Ascending aorta (tissue), 2 donors: Measurements from ENCODE around the gene OR1J1. TPM values are rescaled to one million over a fixed set of nuclear protein-coding genes. Genes with fewer than 3 reads are reported as not detected.

Experiments
- DNase-seq, 2 donors: peaks; one replicate each; pipeline ENCODE4 v3.0.0-alpha.2; 2019; ENCODE audit warnings: low spot score in 2 of 2
- H3K27ac ChIP-seq, 2 donors: fragments of 200-600 bp; sonication (generic); one replicate each; pipeline ENCODE4 v1.5.1; 2016 to 2017; ENCODE audit warnings: mild to moderate bottlenecking in 1 of 2
- H3K27me3 ChIP-seq: fragments of 200-600 bp; sonication (generic); one replicate; pipeline ENCODE4 v1.5.1; 2017
- H3K36me3 ChIP-seq, 2 donors: fragments of 200-600 bp; sonication (generic); one replicate each; pipeline ENCODE4 v1.5.1; 2016
- H3K4me1 ChIP-seq, 2 donors: fragments of 200-600 bp; sonication (generic); one replicate each; pipeline ENCODE4 v1.5.1; 2016 to 2017; ENCODE audit warnings: mild to moderate bottlenecking in 1 of 2
- H3K4me3 ChIP-seq, 2 donors: fragments of 200-600 bp; sonication (generic); one replicate each; pipeline ENCODE4 v1.5.1; 2016 to 2017; ENCODE audit warnings: mild to moderate bottlenecking in 1 of 2
- H3K9me3 ChIP-seq, 2 donors: fragments of 200-600 bp; sonication (generic); one replicate each; pipeline ENCODE4 v1.5.1; 2016
- CTCF ChIP-seq, 3 experiments: fragments of 200-600 bp in 2 of 3; fragments of 450-650 bp in 1 of 3; sonication (generic) in 2 of 3; IDR thresholded peaks; one replicate each; pipeline ENCODE4 v1.5.1; 2016 to 2019; ENCODE audit warnings: antibody characterized with exemption in 3 of 3, mild to moderate bottlenecking in 1 of 3, moderate library complexity in 1 of 3
- intact Hi-C: fragments of 100-400 bp; cut with DNase I; formaldehyde crosslinking; loops from one replicate; pipeline ENCODE4 v1.15.1; 2023
- total RNA-seq: library from RNA; depleted of rRNA; stranded (reverse); fragments of >200 nt; gene quantifications from one replicate; pipeline ENCODE4 v1.1.0, GENCODE V29; 2016

Gene OR1J1
- total RNA-seq, 1 donor from 2014 or later, result not detected

GRCh38 chr9:122510502-122510901 is 32.8 kb upstream of the OR1J1 start, which contains the start of gene OR1J2:
TSS of gene OR1J2 (plus strand) at chr9:122510802. CDS start at chr9:122510802, 0 bp downstream.
- H3K4me3 ChIP-seq, result no peak within 1 kb of the TSS

GRCh38 chr9:122506964-122507363 is 29.2 kb upstream of the OR1J1 start:
- intact Hi-C loops, result no loop called here
- no peak for DNase-seq
- Histone ChIP-seq H3K4me1 (no peaks in the 10 kb centered on the region), H3K36me3 (no peaks in the 10 kb centered on the region), H3K27me3 (no peaks in the 10 kb centered on the region), H3K4me3 (no peak overlapping the region), H3K27ac (no peak overlapping the region), H3K9me3 (no peaks in the 10 kb centered on the region)
- no peak for TF ChIP-seq CTCF (IDR thresholded peaks at IDR 0.05)

More at GRCh38 chr9:122510502-122510901, 32.8 kb upstream of the OR1J1 start, which contains the start of gene OR1J2:
- Histone ChIP-seq H3K4me1 (no peaks in the 10 kb centered on the region), H3K27me3 (no peaks in the 10 kb centered on the region), H3K36me3 (no peaks in the 10 kb centered on the region), H3K9me3 (no peaks in the 10 kb centered on the region), H3K27ac (no peak within 1 kb of the TSS)
- no peak for DNase-seq
- intact Hi-C loops, result no loop called here
- no peak for TF ChIP-seq CTCF (IDR thresholded peaks at IDR 0.05)

GRCh38 chr9:122498883-122499288 is 21.2 kb upstream of the OR1J1 start:
- DNase-seq, result no peak
- Histone ChIP-seq H3K27me3 (no peaks in the 10 kb centered on the region), H3K4me3 (no peak overlapping the region), H3K4me1 (no peaks in the 10 kb centered on the region), H3K27ac (no peak overlapping the region), H3K9me3 (no peaks in the 10 kb centered on the region), H3K36me3 (no peaks in the 10 kb centered on the region)
- intact Hi-C loops, result no loop called here
- TF ChIP-seq CTCF (IDR thresholded peaks at IDR 0.05), result peak in 2 of 3 experiments; percentile 7 to 36

- TF ChIP-seq CTCF (IDR thresholded peaks at IDR 0.05), result no peak
- Histone ChIP-seq H3K9me3 (no peaks in the 10 kb centered on the region), H3K27ac (no peak overlapping the region), H3K27me3 (no peaks in the 10 kb centered on the region), H3K4me1 (no peaks in the 10 kb centered on the region), H3K36me3 (no peaks in the 10 kb centered on the region), H3K4me3 (no peak overlapping the region)
- DNase-seq, result no peak
- intact Hi-C loops, result no loop called here
Measured at GRCh38 chr9:122479062-122479461, 1.3 kb upstream of the OR1J1 start.

GRCh38 chr9:122477346-122477745 is 380 bp downstream of the OR1J1 start:
- H3K27me3 ChIP-seq, result no peaks in the 10 kb centered on the region

More at GRCh38 chr9:122477346-122477745, 380 bp downstream of the OR1J1 start:
- Histone ChIP-seq H3K27ac (no peak overlapping the region), H3K9me3 (no peaks in the 10 kb centered on the region), H3K4me3 (no peak overlapping the region), H3K4me1 (no peaks in the 10 kb centered on the region), H3K36me3 (no peaks in the 10 kb centered on the region)
- no peak for TF ChIP-seq CTCF (IDR thresholded peaks at IDR 0.05)
- intact Hi-C loops, result no loop called here
- DNase-seq, result no peak
